GM13977 (cell line): ENCODE measurements around the gene AGXT.

Experiments
- DNase-seq: peaks from one replicate; pipeline ENCODE4 v3.0.0; 2012; ENCODE audit warnings: low spot score
- in situ Hi-C: fragments of 300-500 bp; cut with MboI; formaldehyde crosslinking; loops from one replicate; pipeline ENCODE4 v1.12.0; 2022; ENCODE audit warnings: low sequenced_read_pairs, low pct_unique_long_range_greater_than_20kb, mixed read lengths, inconsistent platforms; ENCODE audit not compliant: unreplicated experiment
- TF ChIP-seq, protein P1 (sequence below): IDR thresholded peaks from 2 replicates; pipeline ENCODE4 v1.5.1; 2012; ENCODE audit warnings: mild to moderate bottlenecking, control low read depth; ENCODE audit not compliant: insufficient read depth; ENCODE audit errors: extremely low read depth, missing control alignments

AGXT gene

GRCh38 chr2:240921311-240921994, 52.8 kb downstream of the AGXT start:
- in situ Hi-C loops, result no loop called here

DNA sequence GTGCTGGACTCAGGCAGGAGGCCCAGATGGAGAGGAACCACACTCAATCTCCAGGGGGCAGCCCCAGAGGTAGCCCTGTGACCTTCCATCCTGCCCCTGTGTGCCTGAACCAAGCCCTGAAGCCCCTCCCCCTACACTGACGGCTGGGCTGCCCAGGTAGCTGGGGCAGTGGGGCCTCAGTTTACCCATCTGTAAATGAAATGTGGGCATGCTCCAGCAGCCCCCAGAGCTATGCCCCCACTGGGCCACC, 53.3 kb downstream of the AGXT start:
- no peak for DNase-seq
- in situ Hi-C loops, result no loop called here
- TF ChIP-seq, protein P1, sequence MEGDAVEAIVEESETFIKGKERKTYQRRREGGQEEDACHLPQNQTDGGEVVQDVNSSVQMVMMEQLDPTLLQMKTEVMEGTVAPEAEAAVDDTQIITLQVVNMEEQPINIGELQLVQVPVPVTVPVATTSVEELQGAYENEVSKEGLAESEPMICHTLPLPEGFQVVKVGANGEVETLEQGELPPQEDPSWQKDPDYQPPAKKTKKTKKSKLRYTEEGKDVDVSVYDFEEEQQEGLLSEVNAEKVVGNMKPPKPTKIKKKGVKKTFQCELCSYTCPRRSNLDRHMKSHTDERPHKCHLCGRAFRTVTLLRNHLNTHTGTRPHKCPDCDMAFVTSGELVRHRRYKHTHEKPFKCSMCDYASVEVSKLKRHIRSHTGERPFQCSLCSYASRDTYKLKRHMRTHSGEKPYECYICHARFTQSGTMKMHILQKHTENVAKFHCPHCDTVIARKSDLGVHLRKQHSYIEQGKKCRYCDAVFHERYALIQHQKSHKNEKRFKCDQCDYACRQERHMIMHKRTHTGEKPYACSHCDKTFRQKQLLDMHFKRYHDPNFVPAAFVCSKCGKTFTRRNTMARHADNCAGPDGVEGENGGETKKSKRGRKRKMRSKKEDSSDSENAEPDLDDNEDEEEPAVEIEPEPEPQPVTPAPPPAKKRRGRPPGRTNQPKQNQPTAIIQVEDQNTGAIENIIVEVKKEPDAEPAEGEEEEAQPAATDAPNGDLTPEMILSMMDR, result no peak

More at GRCh38 chr2:240921311-240921994, 52.8 kb downstream of the AGXT start:
- TF ChIP-seq, protein P1, result no peak
- DNase-seq, result no peak

DNA sequence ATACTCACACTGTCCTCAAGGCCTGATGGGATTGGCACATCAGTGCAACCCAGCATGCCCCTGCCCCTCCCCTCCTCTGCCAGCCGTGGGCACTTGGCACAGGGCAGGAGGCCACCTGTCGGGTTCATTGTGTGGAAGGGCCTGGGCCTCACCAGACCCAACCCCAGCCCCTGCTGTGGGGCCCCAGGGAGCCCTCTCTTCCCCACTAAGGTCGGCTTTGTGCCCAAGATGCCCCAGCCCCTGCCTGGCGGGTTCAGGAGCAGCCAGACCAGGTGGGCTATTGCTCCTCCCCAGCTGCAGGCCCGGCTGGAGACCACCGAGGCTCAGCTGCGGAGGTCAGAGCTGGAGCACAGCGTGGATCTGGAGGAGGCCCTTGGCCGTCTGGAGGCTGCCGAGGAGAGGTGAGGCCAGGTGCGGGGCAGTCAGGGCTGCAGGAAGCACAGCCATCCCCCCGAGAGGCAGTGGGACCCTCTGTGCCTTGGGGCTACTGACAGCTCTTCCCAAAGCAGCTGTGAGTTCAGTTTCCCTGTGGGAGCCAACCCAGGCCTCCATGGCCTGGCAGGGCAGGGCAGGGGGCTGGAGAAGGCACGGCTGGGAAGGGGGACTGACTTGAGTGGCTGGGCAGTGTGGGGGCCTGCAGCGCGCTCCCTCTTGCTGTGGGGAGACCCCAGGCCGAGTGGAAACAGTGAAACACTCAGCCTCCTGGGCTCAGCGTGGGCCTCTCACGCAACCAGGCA, 53.8 kb downstream of the AGXT start:
- in situ Hi-C loops, result no loop called here
- TF ChIP-seq, protein P1, result no peak
- DNase-seq, result no peak

DNA sequence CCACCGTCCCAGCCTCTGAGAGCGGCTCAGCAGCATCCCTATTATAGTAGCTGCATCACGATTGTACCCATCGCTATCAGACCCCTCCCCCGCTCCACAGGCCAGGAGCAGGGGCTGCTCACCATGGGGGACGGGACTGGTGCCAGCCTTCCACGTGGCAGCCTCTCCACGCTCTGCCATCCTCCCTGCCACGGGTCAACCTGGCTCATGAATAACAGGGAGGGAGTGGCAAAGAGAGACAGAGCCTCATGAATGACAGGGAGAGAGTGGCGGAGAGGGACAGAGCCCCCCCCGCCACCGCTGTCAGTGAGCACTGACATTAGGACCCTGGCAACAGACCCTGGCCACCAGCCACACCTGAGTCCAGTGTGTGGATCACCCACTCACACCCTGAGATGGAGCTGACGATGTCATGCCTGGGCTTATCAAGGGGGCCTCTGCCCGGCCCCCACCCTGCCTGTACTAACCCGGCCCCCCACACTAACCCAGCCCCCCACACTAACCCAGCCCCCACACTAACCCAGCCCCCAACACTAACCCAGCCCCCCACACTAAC, 54.4 kb downstream of the AGXT start:
- DNase-seq, result no peak
- TF ChIP-seq, protein P1, result no peak
- in situ Hi-C loops, result no loop called here

DNA sequence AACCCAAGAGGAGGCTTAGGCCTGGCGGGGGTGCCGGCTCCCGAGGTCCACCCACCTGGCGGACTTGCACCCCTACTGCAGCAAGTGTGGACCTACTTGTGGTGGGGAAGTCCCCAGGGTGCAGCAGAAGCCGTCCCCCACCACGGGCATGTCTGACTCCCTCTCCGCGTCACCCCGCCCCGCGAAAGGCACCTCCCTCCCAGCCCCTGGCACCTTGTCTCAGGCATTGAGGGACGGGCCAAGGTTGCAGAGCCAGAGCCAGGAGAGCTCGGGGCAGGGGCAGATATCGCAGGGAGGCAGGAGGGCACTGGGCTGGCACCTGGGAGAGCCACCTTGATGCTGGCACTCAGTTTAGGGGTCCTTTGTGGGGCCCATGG, 56.6 kb downstream of the AGXT start:
- DNase-seq, result no peak
- TF ChIP-seq, protein P1, result no peak
- in situ Hi-C loops, result no loop called here

- in situ Hi-C loops, result no loop called here
- TF ChIP-seq, protein P1, result no peak
- no peak for DNase-seq
Observed at GRCh38 chr2:240925568-240926515, 57.2 kb downstream of the AGXT start.
